GM21447 (cell line): ENCODE data around the gene WNT1.

Experiments used
- ATAC-seq: cut with Tn5 transposase; IDR thresholded peaks from one replicate; pipeline ENCODE4 v1.9.1; 2021; ENCODE audit not compliant: unreplicated experiment

WNT1 gene

GRCh38 chr12:48998497-48999353 is 20.6 kb downstream of the WNT1 start:
- ATAC-seq = peak; percentile 14

GRCh38 chr12:48999371-49000131 is 21.4 kb downstream of the WNT1 start, which contains the start of gene DDN:
Gene DDN (minus strand): TSS chr12:48999375. CDS start chr12:48999287, 88 bp downstream.
- no peak for ATAC-seq

- no peak for ATAC-seq
Measured at GRCh38 chr12:49000346-49000745, 22.2 kb downstream of the WNT1 start.

DNA sequence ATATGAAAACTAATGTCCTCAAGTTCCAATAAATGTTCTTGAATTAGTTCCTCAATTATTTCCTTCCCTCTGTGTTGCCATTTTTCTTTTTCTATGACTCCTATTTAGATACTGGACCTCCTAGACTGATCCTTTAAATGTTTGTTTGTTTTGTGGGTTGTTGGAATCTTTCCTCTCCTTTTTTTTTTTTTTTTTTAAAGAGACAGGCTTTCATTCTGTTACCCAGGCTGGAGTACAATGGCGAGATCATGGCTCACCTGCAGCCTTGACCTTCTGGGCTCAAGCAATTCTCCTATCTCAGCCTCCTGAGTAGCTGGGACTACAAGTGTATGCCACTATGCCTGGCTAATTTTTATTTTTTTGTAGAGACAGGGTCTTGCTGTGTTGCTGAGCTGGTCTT is 30.8 kb downstream of the WNT1 start:
- ATAC-seq = no peak

GRCh38 chr12:49010092-49010668 is 32.1 kb downstream of the WNT1 start:
- no peak for ATAC-seq

DNA sequence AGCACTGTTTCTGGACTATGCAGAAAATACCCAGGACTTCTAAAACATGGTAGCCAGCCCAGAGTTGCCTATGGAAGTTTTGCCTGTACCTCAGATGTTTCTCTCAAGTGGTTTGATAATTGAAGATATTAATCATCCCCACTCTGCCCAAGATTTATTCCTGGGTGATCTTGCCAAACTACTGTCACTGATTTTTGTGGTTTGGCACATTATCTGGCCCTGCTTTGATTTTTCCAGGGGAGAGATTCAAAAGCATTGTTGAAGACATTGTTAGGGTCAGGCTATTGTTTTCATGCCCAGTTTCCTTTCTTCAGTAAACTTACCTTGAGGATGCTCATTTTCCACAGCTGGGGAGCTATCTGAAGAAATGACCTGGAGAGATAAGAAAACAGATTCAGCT is 34.6 kb downstream of the WNT1 start:
- ATAC-seq = no peak

- ATAC-seq = no peak
Measured at GRCh38 chr12:49013428-49013827, 35.3 kb downstream of the WNT1 start.

DNA sequence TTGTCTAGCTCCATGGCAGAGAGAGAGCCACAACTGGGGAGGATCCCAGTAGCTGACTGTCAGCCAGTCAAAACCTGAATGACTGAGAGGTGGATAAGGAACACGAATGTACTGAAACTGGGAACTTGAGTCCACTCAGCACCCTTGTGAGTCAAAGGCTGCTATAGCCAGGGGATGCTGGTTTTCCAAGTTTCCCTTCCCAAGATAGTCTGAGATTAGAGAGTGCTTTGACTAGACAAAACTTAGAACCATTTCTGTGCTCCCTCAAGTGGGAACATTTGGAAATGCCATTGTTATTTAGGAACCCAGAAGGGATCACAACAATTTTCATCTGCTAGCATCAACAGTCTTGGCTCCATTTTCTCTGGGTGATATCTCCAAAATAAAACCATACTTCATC is 36.4 kb downstream of the WNT1 start:
- no peak for ATAC-seq

DNA sequence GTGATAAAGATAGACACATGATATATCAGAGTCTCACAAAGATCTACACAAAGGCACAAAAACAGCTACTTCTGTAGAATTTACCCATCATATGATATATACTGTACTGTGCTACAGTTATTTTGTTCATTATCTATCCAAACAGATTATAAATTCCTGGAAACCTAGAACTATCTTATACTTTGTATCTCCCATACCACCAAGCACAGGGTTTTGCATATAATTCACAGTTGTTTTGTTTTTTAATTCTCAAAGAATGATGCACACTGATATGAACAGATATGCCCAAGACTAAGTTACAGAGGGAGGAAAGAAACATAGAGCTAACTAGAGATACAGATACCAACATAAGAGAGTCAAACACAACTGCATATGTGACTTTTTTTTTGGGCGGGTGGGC is 37.1 kb downstream of the WNT1 start:
- no peak for ATAC-seq

DNA sequence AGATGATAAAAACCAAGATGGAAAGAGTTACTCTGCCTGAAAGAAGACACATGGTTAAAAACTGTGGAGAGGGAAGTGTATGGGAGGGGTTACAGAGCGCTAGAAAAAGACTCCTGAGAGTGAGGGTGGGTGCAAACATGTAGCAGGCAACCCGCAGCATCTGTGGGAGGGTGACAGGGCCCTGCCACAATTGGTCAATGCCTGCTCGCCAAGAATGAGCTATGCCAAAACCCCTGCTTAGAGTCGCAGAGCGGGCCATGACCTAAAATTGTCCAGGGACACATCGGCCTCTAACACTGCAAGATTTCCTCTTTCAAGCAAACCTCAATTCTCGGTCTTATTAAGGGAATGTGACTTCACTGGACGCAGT is 39.8 kb downstream of the WNT1 start:
- peak; percentile 18 for ATAC-seq

GRCh38 chr12:49018261-49019119 is 40.4 kb downstream of the WNT1 start, which contains the start of gene PRKAG1:
Gene PRKAG1 (minus strand): TSS chr12:49018776. CDS start chr12:49018740, 36 bp downstream.
- peak; percentile 82 for ATAC-seq

GRCh38 chr12:49019120-49019430 is 41.0 kb downstream of the WNT1 start:
- ATAC-seq = peak; percentile 14

- no peak for ATAC-seq
Measured at GRCh38 chr12:49019443-49020324, 41.6 kb downstream of the WNT1 start.

DNA sequence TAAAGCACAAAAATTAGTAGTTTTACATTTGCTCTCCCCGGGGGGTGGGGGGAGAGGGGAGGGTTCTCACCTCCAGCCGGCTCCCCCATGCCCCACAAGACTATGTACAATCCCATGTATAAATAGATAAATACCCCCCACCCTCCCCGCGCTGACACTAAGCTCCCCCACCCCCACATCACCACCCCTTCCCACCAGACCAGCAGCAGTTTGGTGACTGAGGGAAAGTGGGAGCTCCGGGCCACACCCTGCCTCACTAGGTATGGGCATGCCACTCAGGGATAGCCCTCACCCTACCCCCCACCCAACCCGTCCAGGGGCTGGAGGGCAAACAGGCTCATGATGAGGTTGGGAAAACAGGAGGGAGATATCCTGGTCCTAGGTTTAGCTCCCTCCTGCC is 42.3 kb downstream of the WNT1 start:
- no peak for ATAC-seq

- ATAC-seq = no peak
Measured at GRCh38 chr12:49021292-49021915, 43.3 kb downstream of the WNT1 start.

GRCh38 chr12:49022558-49023178 is 44.5 kb downstream of the WNT1 start:
- ATAC-seq = no peak

DNA sequence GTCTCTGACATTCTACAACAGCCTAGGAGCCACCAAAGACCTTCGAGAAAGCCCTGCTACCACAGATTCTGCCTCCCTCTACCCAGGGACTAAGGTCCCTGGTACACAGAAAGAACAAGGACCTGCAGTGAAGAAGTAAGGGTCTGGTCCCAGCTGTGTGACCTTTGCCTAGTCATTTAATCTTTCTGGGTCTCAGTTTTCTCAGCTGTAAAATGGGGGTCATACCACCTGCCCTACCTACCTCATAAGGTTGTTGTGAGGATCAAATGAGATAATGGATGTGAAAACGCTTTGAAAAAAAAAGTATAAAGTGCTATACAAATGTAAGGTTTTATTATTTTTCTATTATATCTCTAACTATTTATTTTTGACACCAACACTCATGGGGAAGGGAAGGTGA is 45.7 kb downstream of the WNT1 start:
- ATAC-seq = no peak

GRCh38 chr12:49024543-49024942 is 46.4 kb downstream of the WNT1 start:
- no peak for ATAC-seq

GRCh38 chr12:49025463-49025862 is 47.3 kb downstream of the WNT1 start:
- no peak for ATAC-seq
